ENCODE data around the gene CENATAC. TPM values are rescaled to one million over a fixed set of nuclear protein-coding genes. Genes with fewer than 3 reads are reported as not detected.
"Not testable (repeated sequence)": the region's sequence is repeated elsewhere in the genome, so short reads cannot be mapped to it uniquely, and the experiment has no call there.

CENATAC gene
- total RNA-seq, 2 experiments from 2014 or later: 17.4 to 18.0 TPM

DNA sequence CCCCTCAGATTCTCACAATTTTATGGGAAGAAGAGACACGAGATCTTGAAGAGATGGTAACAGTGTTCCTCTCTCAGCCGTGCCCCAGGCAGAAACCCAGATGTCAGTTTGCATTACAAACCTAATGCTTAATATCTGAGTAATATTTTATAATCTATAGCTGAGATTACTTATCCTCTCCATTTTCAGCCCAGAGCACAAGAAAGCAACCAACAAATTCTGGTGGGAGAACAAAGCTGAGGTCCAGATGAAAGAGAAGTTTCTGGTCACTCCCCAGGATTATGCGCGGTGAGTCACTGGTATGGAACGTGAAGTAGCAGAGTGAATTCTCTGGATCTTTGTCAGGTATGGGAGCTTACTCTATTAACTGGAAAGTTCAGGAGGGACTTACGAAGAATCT, 884 bp downstream of the CENATAC start:
- H3K36me3 Mint-ChIP-seq (ENCODE audit: low read depth): peaks cover 37% of the 10 kb centered on the region
- peaks cover 36% of the 10 kb centered on the region for H3K4me1 Mint-ChIP-seq (ENCODE audit: low read depth)
- H3K27ac Mint-ChIP-seq: peak overlapping the region; percentile 96
- CTCF ChIA-PET: interaction anchor here (0.7 to 2.2 kb wide), 3 partner anchors 18 to 33 kb away, joined by 3 to 6 read pairs (median 5); no protein-coding TSS in a partner anchor
- no peaks in the 10 kb centered on the region for H3K9me3 Mint-ChIP-seq
- H3K4me3 Mint-ChIP-seq: peak overlapping the region; percentile 88
- intact Hi-C loops (cut with micrococcal nuclease): loop anchor here (1.0 to 5.0 kb wide), 5 partner anchors 58 to 322 kb away; partner anchors contain the start of genes CBL, DDX6 and HYOU1
- no peaks in the 10 kb centered on the region for H3K27me3 Mint-ChIP-seq (ENCODE audit: low read depth)
- no peak for DNase-seq

DNA sequence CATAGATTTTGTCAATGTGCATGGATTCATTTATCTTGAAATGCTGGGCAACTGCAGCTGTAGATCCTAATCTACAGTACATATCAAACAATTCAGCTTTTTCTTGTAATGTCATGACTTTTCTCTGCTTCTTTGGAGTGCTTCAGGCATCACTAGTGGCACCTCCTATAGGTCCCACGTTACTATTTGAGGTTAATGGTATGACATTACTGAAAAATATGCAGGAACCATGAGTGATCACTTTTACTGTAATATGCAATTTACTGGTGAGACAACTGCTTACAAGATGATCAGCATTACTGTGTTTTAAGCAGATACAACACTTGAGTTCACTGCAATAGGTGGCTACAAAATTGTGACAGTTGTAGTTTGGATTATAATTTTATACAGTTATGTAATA, 3.0 kb downstream of the CENATAC start:
- H3K36me3 Mint-ChIP-seq (ENCODE audit: low read depth): peaks cover 33% of the 10 kb centered on the region
- no peaks in the 10 kb centered on the region for H3K9me3 Mint-ChIP-seq
- DNase-seq: no peak
- no peak overlapping the region for H3K27ac Mint-ChIP-seq
- no peak overlapping the region for H3K4me3 Mint-ChIP-seq
- CTCF ChIA-PET: interaction anchor here (0.7 kb wide), 1 partner anchor 402 kb away, joined by 5 read pairs; no protein-coding TSS in a partner anchor
- peaks cover 35% of the 10 kb centered on the region for H3K4me1 Mint-ChIP-seq (ENCODE audit: low read depth)
- intact Hi-C loops (cut with micrococcal nuclease): no loop called here
- no peaks in the 10 kb centered on the region for H3K27me3 Mint-ChIP-seq (ENCODE audit: low read depth)

DNA sequence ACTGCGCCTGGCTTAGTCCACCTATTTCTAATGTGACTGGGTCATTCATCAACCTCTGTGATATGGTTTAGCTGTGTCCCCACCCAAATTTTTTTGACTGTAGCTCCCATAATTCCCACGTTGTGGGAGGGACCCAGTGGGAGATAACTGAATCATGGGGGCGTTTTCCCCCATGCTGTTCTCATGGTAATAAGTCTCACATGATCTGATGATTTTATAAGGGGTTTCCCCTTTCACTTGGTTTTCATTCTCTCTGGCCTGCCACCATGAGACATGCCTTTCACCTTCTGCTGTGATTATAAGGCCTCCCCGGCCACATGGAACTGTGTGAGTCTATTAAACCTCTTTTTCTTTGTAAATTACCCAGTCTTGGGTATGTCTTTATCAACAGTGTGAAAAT, 8.7 kb downstream of the CENATAC start:
- CTCF ChIA-PET: no interaction called here
- Mint-ChIP-seq H3K27ac (peak overlapping the region; percentile 72), H3K9me3 (no peaks in the 10 kb centered on the region), H3K36me3 (ENCODE audit: low read depth) (peaks cover 14% of the 10 kb centered on the region), H3K27me3 (ENCODE audit: low read depth) (no peaks in the 10 kb centered on the region), H3K4me3 (no peak overlapping the region), H3K4me1 (ENCODE audit: low read depth) (peaks cover 14% of the 10 kb centered on the region)
- DNase-seq: peak; percentile 16
- intact Hi-C loops (cut with micrococcal nuclease): no loop called here

DNA sequence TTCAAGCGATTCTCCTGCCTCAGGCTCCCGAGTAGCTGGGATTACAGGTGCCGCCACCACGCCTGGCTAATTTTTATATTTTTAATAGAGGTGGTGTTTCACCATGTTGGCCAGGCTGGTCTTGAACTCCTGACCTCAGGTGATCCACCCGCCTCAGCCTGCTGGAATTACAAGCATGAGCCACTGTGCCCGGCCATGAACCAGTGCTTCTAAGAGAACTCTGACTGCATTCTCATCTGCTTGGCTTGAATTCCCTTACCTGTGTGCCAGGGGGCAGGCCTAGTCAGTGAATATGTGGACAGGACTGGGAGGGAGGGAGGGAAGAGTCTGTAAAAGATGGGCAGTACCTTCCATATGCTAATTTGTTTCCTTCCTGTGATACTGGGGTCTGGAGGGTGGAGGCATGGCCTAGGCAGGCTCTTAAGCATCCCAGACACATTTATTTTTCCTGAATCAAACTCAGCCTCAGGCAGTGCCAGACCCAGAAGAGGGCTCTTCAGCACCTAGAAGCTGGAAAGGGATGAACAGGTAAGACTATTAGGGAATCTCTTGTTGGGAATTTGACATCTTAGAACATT, 13.6 kb downstream of the CENATAC start:
- DNase-seq: no peak
- Mint-ChIP-seq H3K4me3 (no peak overlapping the region), H3K27me3 (ENCODE audit: low read depth) (no peaks in the 10 kb centered on the region), H3K27ac (peak overlapping the region; percentile 38), H3K36me3 (ENCODE audit: low read depth) (peaks cover 44% of the 10 kb centered on the region), H3K4me1 (ENCODE audit: low read depth) (peaks cover 33% of the 10 kb centered on the region), H3K9me3 (no peaks in the 10 kb centered on the region)
- intact Hi-C loops (cut with micrococcal nuclease): loop anchor here (10.0 kb wide), 1 partner anchor 607 kb away; the partner anchor contains the start of gene ATP5MG
- CTCF ChIA-PET: interaction anchor here (0.7 kb wide), 1 partner anchor 11 kb away, joined by 3 read pairs; no protein-coding TSS in a partner anchor

DNA sequence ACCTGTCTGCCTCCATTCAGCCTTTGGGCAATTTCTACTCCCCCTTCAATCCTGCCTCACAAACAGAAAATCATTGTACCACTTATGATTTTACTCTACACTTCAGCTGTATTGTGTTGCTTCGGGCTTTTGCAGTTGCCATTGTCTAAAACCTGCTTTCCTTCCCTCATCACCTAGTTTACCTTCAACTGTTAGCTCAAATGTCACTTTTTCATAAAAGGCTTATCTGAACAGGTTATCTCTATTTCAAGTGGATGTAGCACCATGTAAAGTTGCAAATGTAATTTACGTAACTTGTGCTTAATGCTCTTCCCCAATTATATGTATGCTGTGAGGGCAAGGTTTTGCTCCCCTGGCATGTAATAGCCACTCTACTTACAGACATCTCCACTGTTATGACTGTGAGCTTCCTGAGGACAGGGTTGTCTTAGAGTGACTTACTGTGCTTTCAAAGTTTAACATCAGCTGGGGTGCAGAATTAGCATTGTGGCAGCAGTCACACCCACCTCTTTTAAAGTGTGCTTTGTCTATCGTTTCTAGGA, 14.8 kb downstream of the CENATAC start:
- Mint-ChIP-seq H3K27ac (peak overlapping the region; percentile 50), H3K4me3 (no peak overlapping the region), H3K4me1 (ENCODE audit: low read depth) (peaks cover 32% of the 10 kb centered on the region), H3K36me3 (ENCODE audit: low read depth) (peaks cover 48% of the 10 kb centered on the region), H3K27me3 (ENCODE audit: low read depth) (no peaks in the 10 kb centered on the region), H3K9me3 (no peaks in the 10 kb centered on the region)
- intact Hi-C loops (cut with micrococcal nuclease): loop anchor here (10.0 kb wide), 1 partner anchor 608 kb away; the partner anchor contains the start of gene ATP5MG
- no peak for DNase-seq
- CTCF ChIA-PET: interaction anchor here (0.7 to 1.0 kb wide), 2 partner anchors 12 to 19 kb away, joined by 3 to 4 read pairs; no protein-coding TSS in a partner anchor

DNA sequence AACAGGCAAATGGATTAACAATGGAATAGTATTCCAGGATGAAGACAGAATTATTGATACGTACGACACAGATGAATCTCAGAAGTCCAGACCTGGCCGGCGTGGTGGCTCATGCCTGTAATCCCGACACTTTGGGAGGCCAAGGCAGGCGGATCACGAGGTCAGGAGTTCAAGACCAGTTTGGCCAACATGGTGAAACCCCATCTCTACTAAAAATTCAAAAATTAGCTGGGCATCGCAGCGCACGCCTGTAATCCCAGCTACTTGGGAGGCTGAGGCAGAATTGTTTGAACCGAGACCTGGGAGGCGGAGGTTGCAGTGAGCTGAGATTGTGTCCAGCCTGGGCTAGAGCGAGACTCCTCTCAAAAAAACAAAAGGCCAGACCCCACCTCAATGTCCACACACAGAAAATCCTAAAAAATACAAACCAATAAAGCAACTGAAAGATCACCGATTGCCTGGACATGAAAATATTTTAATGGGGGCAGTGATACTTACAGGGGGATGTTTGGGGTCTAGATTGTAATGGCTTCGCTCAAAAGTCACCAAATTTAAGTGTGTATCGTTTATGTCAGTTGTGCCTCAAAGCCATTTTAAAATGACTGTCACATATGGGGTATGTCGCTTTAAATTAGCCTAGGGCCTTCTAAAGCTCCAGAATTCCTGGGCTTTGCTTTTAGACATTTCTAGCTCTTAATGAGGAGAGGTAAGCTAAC, 16.4 kb downstream of the CENATAC start:
- peaks cover 33% of the 10 kb centered on the region for H3K4me1 Mint-ChIP-seq (ENCODE audit: low read depth)
- H3K27ac Mint-ChIP-seq: peak overlapping the region; percentile 31
- DNase-seq: no peak
- peaks cover 56% of the 10 kb centered on the region for H3K36me3 Mint-ChIP-seq (ENCODE audit: low read depth)
- H3K9me3 Mint-ChIP-seq: no peaks in the 10 kb centered on the region
- no peak overlapping the region for H3K4me3 Mint-ChIP-seq
- H3K27me3 Mint-ChIP-seq (ENCODE audit: low read depth): no peaks in the 10 kb centered on the region
- intact Hi-C loops (cut with micrococcal nuclease): loop anchor here (10.0 kb wide), 1 partner anchor 610 kb away; the partner anchor contains the start of gene ATP5MG
- CTCF ChIA-PET: interaction anchor here (0.6 to 0.7 kb wide), 2 partner anchors 56 to 334 kb away, joined by 3 read pairs; no protein-coding TSS in a partner anchor

DNA sequence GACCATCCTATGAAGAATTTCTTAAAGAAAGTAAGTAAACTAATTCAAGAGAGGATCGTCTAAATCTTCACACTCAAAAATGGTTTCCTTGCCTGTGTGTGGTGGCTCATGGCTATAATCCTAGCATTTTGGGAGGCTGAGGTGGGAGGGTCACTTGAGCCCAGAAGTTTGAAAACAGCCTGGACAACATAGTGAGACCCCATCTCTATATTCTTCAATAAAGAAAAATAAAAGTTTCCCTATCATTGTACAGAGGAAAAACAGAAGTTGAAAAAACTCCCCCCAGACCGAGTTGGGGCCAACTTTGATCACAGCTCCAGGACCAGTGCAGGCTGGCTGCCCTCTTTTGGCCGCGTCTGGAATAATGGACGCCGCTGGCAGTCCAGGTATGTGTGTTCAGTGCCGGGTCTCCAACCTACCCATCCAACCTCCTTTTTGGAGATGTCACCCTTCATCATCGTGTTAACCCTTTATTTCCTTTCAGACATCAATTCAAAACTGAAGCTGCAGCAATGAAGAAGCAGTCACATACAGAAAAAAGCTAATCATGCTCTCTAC, 17.2 kb downstream of the CENATAC start:
- Mint-ChIP-seq H3K9me3 (no peaks in the 10 kb centered on the region), H3K27ac (peak overlapping the region; percentile 99), H3K4me3 (peak overlapping the region; percentile 39), H3K4me1 (ENCODE audit: low read depth) (peaks cover 40% of the 10 kb centered on the region), H3K36me3 (ENCODE audit: low read depth) (peaks cover 60% of the 10 kb centered on the region), H3K27me3 (ENCODE audit: low read depth) (no peaks in the 10 kb centered on the region)
- no peak for DNase-seq
- intact Hi-C loops (cut with micrococcal nuclease): loop anchor here (10.0 kb wide), 1 partner anchor 610 kb away; the partner anchor contains the start of gene ATP5MG
- CTCF ChIA-PET: interaction anchor here (0.6 to 1.4 kb wide), 3 partner anchors 17 to 333 kb away, joined by 3 to 4 read pairs (median 3); no protein-coding TSS in a partner anchor

DNA sequence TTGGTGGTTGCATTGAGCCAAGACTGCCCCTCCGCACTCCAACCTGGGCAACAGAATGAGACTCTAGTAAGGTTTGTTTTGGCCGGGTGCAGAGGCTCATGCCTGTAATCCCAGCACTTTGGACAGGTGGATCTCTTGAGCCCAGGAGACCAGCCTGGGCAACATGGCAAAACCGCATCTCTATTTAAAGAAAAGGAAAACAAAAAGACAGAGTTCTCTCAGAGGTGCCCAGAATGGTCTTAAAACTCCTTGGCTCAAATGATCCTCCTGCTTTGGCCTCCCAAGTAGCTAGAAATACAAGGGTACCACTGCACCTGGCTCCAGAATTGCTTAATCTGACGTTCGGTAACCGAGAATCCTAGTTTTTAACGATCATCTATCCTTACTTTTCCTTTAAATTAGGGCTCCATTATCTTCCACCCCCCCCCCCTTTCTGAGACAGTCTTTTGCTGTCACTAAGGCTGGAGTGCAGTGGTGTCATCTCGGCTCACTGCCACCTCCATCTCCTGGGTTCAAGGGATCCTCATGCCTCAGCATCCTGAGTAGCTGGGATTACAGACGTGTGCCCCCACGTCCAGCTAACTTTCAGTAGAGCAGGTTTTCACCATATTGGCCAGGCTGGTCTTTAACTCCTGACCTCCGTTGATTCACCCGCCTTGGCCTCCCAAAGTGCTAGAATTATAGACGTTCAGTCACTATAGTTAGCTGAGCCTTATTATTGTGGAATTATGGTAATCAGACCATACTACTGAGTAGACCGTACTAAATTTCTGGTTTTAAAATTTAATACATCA, 18.5 kb downstream of the CENATAC start:
- intact Hi-C loops (cut with micrococcal nuclease): loop anchor here (10.0 kb wide), 1 partner anchor 612 kb away; the partner anchor contains the start of gene ATP5MG
- peak overlapping the region; percentile 99 for H3K27ac Mint-ChIP-seq
- CTCF ChIA-PET: interaction anchor here (0.9 to 1.8 kb wide), 5 partner anchors 12 to 413 kb away, joined by 4 to 6 read pairs (median 4); partner anchors contain the start of gene CENATAC
- peak overlapping the region; percentile 98 for H3K4me3 Mint-ChIP-seq
- no peaks in the 10 kb centered on the region for H3K27me3 Mint-ChIP-seq (ENCODE audit: low read depth)
- H3K36me3 Mint-ChIP-seq (ENCODE audit: low read depth): peaks cover 64% of the 10 kb centered on the region
- DNase-seq: no peak
- H3K9me3 Mint-ChIP-seq: no peaks in the 10 kb centered on the region
- H3K4me1 Mint-ChIP-seq (ENCODE audit: low read depth): peaks cover 48% of the 10 kb centered on the region

DNA sequence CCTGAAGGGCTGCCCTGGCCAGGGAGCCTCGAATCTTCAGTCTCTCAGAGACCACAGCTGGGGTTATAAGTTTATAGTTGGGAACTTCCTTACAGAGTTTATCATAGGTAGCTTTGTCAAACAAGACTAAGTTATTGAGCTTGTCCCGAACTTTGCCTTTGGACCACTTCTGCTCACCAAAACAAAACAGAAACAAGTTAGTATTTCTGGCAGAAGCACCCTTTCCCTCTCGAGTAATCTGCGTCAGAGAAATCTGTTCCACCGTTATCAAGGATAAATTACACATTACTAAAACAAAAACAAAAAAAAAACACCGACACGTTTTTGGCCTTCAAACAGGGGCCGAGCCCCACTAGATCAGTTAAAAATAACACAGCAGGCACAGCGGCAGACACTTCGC, 19.4 kb downstream of the CENATAC start:
- peaks cover 69% of the 10 kb centered on the region for H3K36me3 Mint-ChIP-seq (ENCODE audit: low read depth)
- CTCF ChIA-PET: interaction anchor here (0.9 to 1.8 kb wide), 2 partner anchors 13 to 19 kb away, joined by 4 to 6 read pairs; partner anchors contain the start of gene CENATAC
- intact Hi-C loops (cut with micrococcal nuclease): loop anchor here (10.0 kb wide), 1 partner anchor 613 kb away; the partner anchor contains the start of gene ATP5MG
- peak overlapping the region; percentile 99 for H3K27ac Mint-ChIP-seq
- peak overlapping the region; percentile 98 for H3K4me3 Mint-ChIP-seq
- not testable (repeated sequence) for H3K9me3 Mint-ChIP-seq; H3K27me3 Mint-ChIP-seq (ENCODE audit: low read depth); DNase-seq
- peaks cover 54% of the 10 kb centered on the region for H3K4me1 Mint-ChIP-seq (ENCODE audit: low read depth)

DNA sequence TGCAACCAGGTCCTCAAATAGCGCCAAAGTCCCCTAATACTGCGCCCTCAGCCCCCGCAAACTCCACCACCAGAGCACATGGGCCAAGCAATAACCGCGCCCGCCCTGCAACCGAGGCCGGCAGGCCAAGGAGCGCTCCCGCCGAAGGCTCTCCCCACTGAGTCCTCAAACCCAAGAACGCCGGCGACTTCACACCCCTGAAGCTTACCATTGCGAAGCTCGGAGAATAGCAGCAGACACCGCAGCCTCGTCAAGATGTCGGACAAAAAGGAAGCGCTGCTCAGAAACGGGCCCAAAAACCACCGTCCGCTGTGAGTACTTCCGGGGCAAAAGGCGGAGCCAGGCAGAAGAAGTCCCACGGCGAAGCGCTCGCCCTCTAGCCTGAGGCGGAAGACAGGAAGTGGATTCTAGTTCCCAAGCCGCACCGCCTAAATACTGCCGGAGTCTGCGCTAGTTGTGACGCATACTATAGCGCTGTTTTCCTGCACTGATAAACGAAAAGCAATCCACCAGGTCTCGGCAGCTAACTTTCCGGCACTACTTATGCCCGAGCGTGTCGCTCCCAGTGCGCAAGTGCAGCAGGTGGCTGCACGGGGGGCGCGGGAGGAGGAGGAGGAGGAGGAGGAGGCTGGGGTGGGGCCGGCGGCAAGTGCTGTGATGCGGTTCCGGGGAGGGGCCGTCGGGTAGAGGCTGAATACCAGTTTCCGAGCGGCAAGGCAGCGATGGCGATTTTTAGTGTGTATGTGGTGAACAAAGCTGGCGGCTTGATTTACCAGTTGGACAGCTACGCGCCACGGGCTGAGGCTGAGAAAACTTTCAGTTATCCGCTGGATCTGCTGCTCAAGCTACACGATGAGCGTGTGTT, 20.4 kb downstream of the CENATAC start, which contains the start of the genes RPS25 and TRAPPC4:
TSS of gene RPS25 (minus strand) at position 270 of the 865 bp plus-strand sequence. CDS start at position 211, 59 bp downstream.
TSS of gene TRAPPC4 (plus strand) at position 693 of the 865 bp plus-strand sequence. CDS start at position 723, 30 bp downstream.
- Mint-ChIP-seq H3K27me3 (ENCODE audit: low read depth) (no peaks in the 10 kb centered on the region), H3K27ac (peak within 1 kb of the TSS; percentile 99), H3K4me3 (peak within 1 kb of the TSS; percentile 98), H3K36me3 (ENCODE audit: low read depth) (peaks cover 67% of the 10 kb centered on the region), H3K4me1 (ENCODE audit: low read depth) (peaks cover 59% of the 10 kb centered on the region), H3K9me3 (no peaks in the 10 kb centered on the region)
- intact Hi-C loops (cut with micrococcal nuclease): loop anchor here (1.0 to 10.0 kb wide), 13 partner anchors 12 to 614 kb away; partner anchors contain the start of genes ARCN1, ATP5MG, C2CD2L and DDX6
- CTCF ChIA-PET: interaction anchor here (1.2 to 1.3 kb wide), 2 partner anchors 13 to 329 kb away, joined by 3 to 5 read pairs; partner anchors contain the start of gene SLC37A4
- peak; percentile 98 for DNase-seq

All from activated naive CD4-positive, alpha-beta T cell treated with anti-CD3 and anti-CD28 coated beads for 36 hours (primary cell).